Activated T-helper 17 cell treated with anti-CD3 and anti-CD28 coated beads, Interleukin-2, amount 50 U/mL, for 72 hours (primary cell): ENCODE data around the gene DDX53. TPM values are rescaled to one million over a fixed set of nuclear protein-coding genes. Genes with fewer than 3 reads are reported as not detected.

ENCODE experiments used
- ATAC-seq: fragments of 150-1000 bp; cut with Tn5 transposase; replicated peaks from 2 replicates; pipeline ENCODE4 v1.10.0; 2021; ENCODE audit warnings: mild to moderate bottlenecking, moderate library complexity
- H3K27ac Mint-ChIP-seq: one replicate; pipeline ENCODE4 v1.8.0; 2022; ENCODE audit warnings: mixed read lengths
- H3K27me3 Mint-ChIP-seq: one replicate; pipeline ENCODE4 v1.8.0; 2022; ENCODE audit warnings: mixed read lengths
- H3K36me3 Mint-ChIP-seq: one replicate; pipeline ENCODE4 v1.8.0; 2022; ENCODE audit warnings: low read depth, mild to moderate bottlenecking, mixed read lengths
- H3K4me1 Mint-ChIP-seq: one replicate; pipeline ENCODE4 v1.8.0; 2022; ENCODE audit warnings: mixed read lengths
- H3K4me3 Mint-ChIP-seq: one replicate; pipeline ENCODE4 v1.8.0; 2022; ENCODE audit warnings: mild to moderate bottlenecking, mixed read lengths
- H3K9me3 Mint-ChIP-seq: one replicate; pipeline ENCODE4 v1.8.0; 2022; ENCODE audit warnings: mixed read lengths
- total RNA-seq, 2 donors: library from RNA; stranded (reverse); gene quantifications; one replicate each; pipeline ENCODE4 v1.2.3, GENCODE V29; 2022

The DDX53 gene
- not detected for total RNA-seq

DNA sequence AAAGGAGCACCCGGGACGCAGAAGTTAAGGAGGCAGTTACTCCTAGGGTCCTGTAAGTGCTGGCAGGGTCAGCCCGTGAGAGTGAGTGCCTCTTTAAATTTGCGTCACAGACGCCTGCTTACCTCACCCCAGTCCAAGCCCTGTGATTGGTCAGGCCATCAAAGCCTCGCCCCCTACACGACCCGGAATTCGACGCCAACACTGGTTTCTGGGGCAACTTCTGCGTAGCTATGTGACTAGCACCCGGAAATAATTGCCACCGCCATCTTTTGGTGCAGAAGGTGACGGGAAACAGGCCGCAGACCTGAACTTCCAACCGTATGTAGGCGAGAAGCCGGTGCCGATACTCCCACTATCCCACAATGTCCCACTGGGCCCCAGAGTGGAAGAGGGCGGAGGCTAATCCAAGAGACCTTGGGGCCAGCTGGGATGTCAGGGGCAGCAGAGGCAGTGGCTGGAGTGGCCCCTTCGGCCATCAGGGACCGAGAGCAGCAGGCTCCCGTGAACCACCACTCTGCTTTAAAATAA, at the start of gene DDX53:
DDX53 (plus strand) TSS at position 265 of the 528 bp plus-strand sequence; CDS start at position 363, 98 bp downstream.
- no peaks in the 10 kb centered on the region for H3K4me1 Mint-ChIP-seq
- no peaks in the 10 kb centered on the region for H3K27me3 Mint-ChIP-seq
- ATAC-seq: no peak
- no peak within 1 kb of the TSS for H3K27ac Mint-ChIP-seq
- peaks cover 8% of the 10 kb centered on the region for H3K9me3 Mint-ChIP-seq
- H3K36me3 Mint-ChIP-seq: no peaks in the 10 kb centered on the region
- H3K4me3 Mint-ChIP-seq: no peak within 1 kb of the TSS

DNA sequence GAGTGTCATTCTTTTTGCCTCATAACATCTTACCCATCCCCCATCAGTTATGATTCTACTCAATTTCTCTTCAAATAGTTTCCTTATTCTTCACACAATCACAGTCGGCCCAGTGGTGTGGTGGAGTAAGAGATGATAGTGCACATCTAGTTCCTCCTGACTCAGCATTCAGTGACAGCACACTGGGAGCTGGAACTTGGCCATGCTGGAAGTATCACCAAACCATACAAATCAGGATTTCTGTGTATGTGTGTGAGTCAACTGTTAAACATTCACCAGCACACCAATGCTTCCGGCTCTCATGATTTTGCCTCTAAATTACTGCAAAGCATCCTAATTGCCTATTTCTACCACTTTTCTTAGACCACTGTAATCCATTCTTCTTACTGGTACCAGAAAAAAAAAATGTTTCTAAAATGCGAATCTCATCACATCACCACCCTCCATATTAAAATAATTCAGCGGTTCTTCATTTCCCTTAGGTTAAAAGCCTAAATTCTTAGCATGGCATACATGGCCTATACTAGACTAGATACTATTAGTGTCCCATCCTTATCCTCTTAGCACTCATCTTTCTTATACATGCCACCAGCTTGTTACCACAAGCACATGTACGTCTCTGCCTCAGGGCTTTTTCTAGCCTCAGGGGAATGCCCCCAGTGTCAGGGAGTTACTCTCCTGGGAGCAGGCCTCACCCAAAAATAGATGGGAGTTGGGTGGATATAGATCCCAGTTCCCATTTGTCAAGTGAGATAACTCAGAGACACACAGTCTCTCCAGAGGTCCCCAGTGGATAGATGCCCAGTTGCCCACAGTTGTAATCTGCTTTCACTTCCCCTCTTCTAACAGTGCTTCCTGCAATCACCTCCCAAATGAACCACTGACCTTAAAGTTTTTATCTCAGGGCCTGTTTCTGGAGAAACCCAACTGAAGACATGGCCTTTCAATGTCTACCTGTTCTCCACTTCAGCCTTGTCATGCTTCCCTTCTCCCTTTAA, 49.2 kb upstream of the DDX53 start:
- Mint-ChIP-seq H3K9me3 (peaks cover 3% of the 10 kb centered on the region), H3K4me1 (no peaks in the 10 kb centered on the region), H3K4me3 (no peak overlapping the region), H3K27ac (no peak overlapping the region), H3K27me3 (no peaks in the 10 kb centered on the region), H3K36me3 (no peaks in the 10 kb centered on the region)
- no peak for ATAC-seq

GRCh38 chrX:22952010-22952409, 47.8 kb upstream of the DDX53 start:
- ATAC-seq: no peak
- no peaks in the 10 kb centered on the region for H3K36me3 Mint-ChIP-seq

DNA sequence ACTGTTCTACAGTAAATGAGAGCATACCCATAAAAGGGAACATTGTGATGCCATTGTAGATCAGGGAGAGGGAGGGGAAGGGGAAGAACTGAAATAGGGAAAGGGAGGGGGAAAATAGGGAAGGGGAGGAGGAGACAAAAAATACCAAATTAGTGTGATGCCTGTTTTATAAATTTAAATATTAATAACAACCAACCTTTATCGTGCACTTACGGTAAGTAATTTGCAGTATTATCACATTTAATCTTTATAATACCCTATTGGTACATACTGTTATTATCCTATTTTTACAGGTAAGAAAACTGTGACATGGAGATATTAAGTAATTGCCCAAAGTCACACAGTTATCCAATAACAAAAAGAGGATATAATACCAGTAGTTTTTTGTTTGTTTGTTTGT, 41.5 kb upstream of the DDX53 start:
- Mint-ChIP-seq H3K36me3 (no peaks in the 10 kb centered on the region), H3K9me3 (no peaks in the 10 kb centered on the region), H3K27me3 (no peaks in the 10 kb centered on the region), H3K4me3 (no peak overlapping the region), H3K4me1 (no peaks in the 10 kb centered on the region), H3K27ac (no peak overlapping the region)
- ATAC-seq: no peak

More at GRCh38 chrX:22952010-22952409, 47.8 kb upstream of the DDX53 start:
- Mint-ChIP-seq H3K4me3 (no peak overlapping the region), H3K4me1 (no peaks in the 10 kb centered on the region), H3K27ac (no peak overlapping the region), H3K9me3 (peaks cover 3% of the 10 kb centered on the region), H3K27me3 (no peaks in the 10 kb centered on the region)

DNA sequence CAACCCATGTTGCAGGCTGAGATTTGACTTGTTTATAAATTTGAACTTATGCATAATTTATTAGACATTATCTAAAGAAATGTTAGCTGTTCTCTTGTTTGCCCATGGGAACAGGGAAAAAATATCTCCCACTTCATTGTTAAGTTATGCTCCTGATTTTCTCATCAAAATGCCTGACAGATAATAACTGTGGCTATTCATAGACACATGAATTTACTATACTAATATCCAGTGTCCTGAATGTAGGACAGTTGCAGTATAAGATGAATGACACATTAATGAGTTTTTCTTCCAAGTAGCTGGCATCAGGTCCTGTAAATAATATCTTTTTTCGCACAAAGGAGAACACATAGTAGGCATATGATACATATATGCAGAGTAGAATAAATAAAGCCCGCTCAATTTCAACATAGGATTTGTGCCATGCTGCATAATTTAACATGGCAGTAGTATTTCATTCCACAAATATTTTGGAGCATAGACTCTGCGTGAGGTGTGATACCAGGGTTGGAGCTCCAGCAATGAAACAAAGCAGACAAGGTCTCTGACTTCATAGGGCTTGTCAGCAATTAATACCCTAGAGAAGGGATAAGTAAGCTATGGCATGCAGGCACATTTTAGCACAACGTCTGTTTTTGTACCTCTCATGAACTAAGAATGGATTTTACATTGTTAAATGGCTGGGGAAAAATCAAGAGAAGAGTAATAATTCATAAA, 40.4 kb upstream of the DDX53 start:
- Mint-ChIP-seq H3K36me3 (no peaks in the 10 kb centered on the region), H3K9me3 (no peaks in the 10 kb centered on the region), H3K4me1 (no peaks in the 10 kb centered on the region), H3K27me3 (no peaks in the 10 kb centered on the region), H3K4me3 (no peak overlapping the region), H3K27ac (no peak overlapping the region)
- ATAC-seq: no peak

DNA sequence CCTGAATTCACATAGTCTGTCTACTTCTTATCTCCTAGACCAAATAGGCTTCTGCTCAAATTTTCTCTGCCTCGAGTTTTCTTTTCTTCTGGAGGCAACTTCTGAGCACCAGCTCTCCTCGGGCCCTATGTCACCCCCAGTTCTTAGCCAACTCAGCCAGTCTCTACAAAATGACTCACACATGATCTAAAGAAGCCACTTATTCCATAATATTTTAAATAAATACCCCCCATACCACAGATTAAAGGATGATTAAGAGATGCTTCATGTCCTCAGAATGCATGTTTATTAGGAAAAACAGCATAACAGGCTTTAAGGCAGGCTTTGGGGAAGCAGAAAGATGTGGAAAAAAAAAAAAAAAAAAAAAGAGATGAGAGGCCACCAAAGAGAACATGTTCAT, 36.6 kb upstream of the DDX53 start:
- Mint-ChIP-seq H3K4me3 (no peak overlapping the region), H3K36me3 (no peaks in the 10 kb centered on the region), H3K27me3 (no peaks in the 10 kb centered on the region), H3K4me1 (no peaks in the 10 kb centered on the region), H3K9me3 (no peaks in the 10 kb centered on the region), H3K27ac (no peak overlapping the region)
- ATAC-seq: no peak

DNA sequence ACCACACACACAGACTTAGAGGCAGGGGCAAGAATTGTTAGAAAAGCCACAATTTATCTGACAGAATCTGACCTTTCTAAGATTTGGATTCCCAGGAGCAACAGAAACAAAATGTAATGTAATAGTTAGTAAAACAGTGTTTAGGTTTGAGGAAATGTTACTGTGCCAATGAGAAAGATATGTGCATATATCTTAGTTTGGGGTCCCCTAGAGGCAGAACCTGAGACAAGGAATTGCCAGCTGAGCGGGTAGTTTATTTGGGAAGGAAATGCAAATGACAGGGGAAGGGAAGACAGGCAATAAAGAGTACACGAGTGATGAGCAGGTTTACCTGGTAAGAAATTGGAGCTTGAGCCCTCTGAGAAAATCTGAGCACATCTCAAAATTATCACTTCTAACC, 31.3 kb upstream of the DDX53 start:
- Mint-ChIP-seq H3K27ac (no peak overlapping the region), H3K9me3 (no peaks in the 10 kb centered on the region), H3K4me3 (no peak overlapping the region), H3K27me3 (no peaks in the 10 kb centered on the region), H3K36me3 (no peaks in the 10 kb centered on the region), H3K4me1 (no peaks in the 10 kb centered on the region)
- ATAC-seq: no peak

- no peaks in the 10 kb centered on the region for H3K4me1 Mint-ChIP-seq
- no peak overlapping the region for H3K4me3 Mint-ChIP-seq
- no peak overlapping the region for H3K27ac Mint-ChIP-seq
- ATAC-seq: no peak
- no peaks in the 10 kb centered on the region for H3K27me3 Mint-ChIP-seq
- no peaks in the 10 kb centered on the region for H3K36me3 Mint-ChIP-seq
- no peaks in the 10 kb centered on the region for H3K9me3 Mint-ChIP-seq
Measured at GRCh38 chrX:22969411-22969810, 30.3 kb upstream of the DDX53 start.

- ATAC-seq: no peak
- Mint-ChIP-seq H3K27ac (no peak overlapping the region), H3K4me1 (no peaks in the 10 kb centered on the region), H3K4me3 (no peak overlapping the region), H3K27me3 (no peaks in the 10 kb centered on the region), H3K36me3 (no peaks in the 10 kb centered on the region), H3K9me3 (no peaks in the 10 kb centered on the region)
Measured at GRCh38 chrX:22970861-22971260, 28.9 kb upstream of the DDX53 start.

DNA sequence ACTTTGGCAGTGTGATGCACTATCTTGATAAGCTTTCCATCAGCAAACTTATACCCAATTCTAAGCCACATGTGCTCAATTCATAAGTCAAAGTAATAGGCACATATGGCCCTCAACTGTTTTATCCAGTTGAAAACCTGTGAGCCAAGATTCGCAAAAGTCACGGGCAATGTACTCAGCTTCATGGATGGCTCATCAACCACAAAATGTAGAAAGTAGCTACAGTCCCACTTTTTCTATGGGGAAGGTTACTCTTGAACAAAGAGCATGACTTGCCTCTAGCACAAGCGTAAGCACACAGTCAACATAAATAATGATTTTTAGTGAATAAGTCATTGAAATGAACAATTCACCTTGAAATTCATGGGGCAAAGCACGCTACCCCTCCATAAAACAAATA, 25.1 kb upstream of the DDX53 start:
- no peaks in the 10 kb centered on the region for H3K27me3 Mint-ChIP-seq
- no peak overlapping the region for H3K4me3 Mint-ChIP-seq
- H3K9me3 Mint-ChIP-seq: no peaks in the 10 kb centered on the region
- ATAC-seq: no peak
- no peaks in the 10 kb centered on the region for H3K36me3 Mint-ChIP-seq
- H3K27ac Mint-ChIP-seq: no peak overlapping the region
- H3K4me1 Mint-ChIP-seq: no peaks in the 10 kb centered on the region

- no peaks in the 10 kb centered on the region for H3K4me1 Mint-ChIP-seq
- no peak for ATAC-seq
- H3K27me3 Mint-ChIP-seq: no peaks in the 10 kb centered on the region
- no peaks in the 10 kb centered on the region for H3K9me3 Mint-ChIP-seq
- H3K36me3 Mint-ChIP-seq: no peaks in the 10 kb centered on the region
- H3K4me3 Mint-ChIP-seq: no peak overlapping the region
- no peak overlapping the region for H3K27ac Mint-ChIP-seq
Measured at GRCh38 chrX:22975786-22976185, 24.0 kb upstream of the DDX53 start.

DNA sequence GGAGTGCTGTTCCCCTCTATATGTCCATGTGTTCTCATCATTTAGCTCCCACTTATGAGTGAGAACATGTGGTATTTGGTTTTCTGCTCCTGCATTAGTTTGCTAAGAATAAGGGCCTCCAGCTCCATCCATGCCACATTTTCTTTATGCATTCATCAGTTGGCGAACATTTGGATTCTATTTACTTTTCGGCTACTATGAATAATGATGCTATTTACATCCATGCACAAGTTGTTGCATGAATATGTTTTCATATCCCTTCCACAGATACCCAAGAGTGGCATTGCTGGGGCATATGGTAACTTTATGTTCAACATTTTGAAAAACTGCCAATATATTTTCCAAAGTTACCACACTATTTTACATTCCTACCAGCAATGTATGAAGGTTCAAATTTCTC, 13.8 kb upstream of the DDX53 start:
- H3K36me3 Mint-ChIP-seq: no peaks in the 10 kb centered on the region
- ATAC-seq: no peak
- no peak overlapping the region for H3K27ac Mint-ChIP-seq
- H3K4me1 Mint-ChIP-seq: no peaks in the 10 kb centered on the region
- no peak overlapping the region for H3K4me3 Mint-ChIP-seq
- H3K27me3 Mint-ChIP-seq: no peaks in the 10 kb centered on the region
- H3K9me3 Mint-ChIP-seq: no peaks in the 10 kb centered on the region

DNA sequence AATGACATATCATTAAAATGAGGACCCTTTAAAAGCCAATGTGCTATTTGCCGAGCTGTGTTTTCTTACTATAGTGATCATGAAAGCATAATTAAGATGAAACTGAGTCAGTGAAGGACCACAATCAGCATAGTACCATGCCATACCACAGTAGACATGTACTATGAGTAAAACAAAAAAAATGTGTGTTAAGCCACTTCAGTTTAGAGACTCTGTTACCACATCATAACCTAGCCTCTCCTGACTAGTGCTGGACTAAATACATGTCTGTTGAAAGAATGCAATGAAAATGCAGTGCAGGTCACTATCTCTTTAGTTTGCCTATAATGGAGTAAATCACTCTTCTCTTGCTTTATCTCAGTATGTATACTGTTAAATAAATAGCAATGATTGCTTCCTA, 12.3 kb upstream of the DDX53 start:
- no peak for ATAC-seq

GRCh38 chrX:23003116-23003515, 3.4 kb downstream of the DDX53 start:
- Mint-ChIP-seq H3K4me1 (no peaks in the 10 kb centered on the region), H3K9me3 (peaks cover 8% of the 10 kb centered on the region), H3K4me3 (no peak overlapping the region), H3K27me3 (no peaks in the 10 kb centered on the region), H3K36me3 (no peaks in the 10 kb centered on the region), H3K27ac (no peak overlapping the region)
- ATAC-seq: no peak

More for the DNA sequence above, 12.3 kb upstream of the DDX53 start:
- no peaks in the 10 kb centered on the region for H3K4me1 Mint-ChIP-seq
- no peaks in the 10 kb centered on the region for H3K9me3 Mint-ChIP-seq
- H3K27me3 Mint-ChIP-seq: no peaks in the 10 kb centered on the region
- no peak overlapping the region for H3K27ac Mint-ChIP-seq
- no peaks in the 10 kb centered on the region for H3K36me3 Mint-ChIP-seq
- no peak overlapping the region for H3K4me3 Mint-ChIP-seq
